HEK293 (cell line): ENCODE measurements around the gene RIN1.

Experiments used
- ATF2 ChIP-seq: fragments of 450-650 bp; formaldehyde crosslinking; IDR thresholded peaks from 2 replicates; pipeline ENCODE4 v1.5.1; 2016; ENCODE audit warnings: missing biosample characterization, missing genetic modification characterization, low read depth
- CTCF ChIP-seq: fragments of 450-650 bp; formaldehyde crosslinking; IDR thresholded peaks from 2 replicates; pipeline ENCODE4 v1.5.1; 2016; ENCODE audit warnings: missing biosample characterization, missing genetic modification characterization
- MZF1 ChIP-seq: fragments of 450-650 bp; formaldehyde crosslinking; IDR thresholded peaks from 2 replicates; pipeline ENCODE4 v1.5.1; 2017; ENCODE audit warnings: missing biosample characterization, missing genetic modification characterization, borderline replicate concordance
- TRIM28 ChIP-seq: IDR thresholded peaks from 2 replicates; pipeline ENCODE4 v1.6.1; 2011; ENCODE audit warnings: low read length, control low read depth, borderline replicate concordance
- ZBTB26 ChIP-seq: fragments of 450-650 bp; formaldehyde crosslinking; optimal IDR thresholded peaks from 2 replicates; pipeline ENCODE3; 2016; ENCODE audit warnings: missing biosample characterization, mild to moderate bottlenecking, missing genetic modification characterization
- ZBTB8A ChIP-seq: fragments of 450-650 bp; formaldehyde crosslinking; IDR thresholded peaks from 2 replicates; pipeline ENCODE4 v1.5.1; 2016; ENCODE audit warnings: missing biosample characterization, missing genetic modification characterization
- ZFP41 ChIP-seq: fragments of 450-650 bp; formaldehyde crosslinking; IDR thresholded peaks from 2 replicates; pipeline ENCODE4 v1.5.1; 2016; ENCODE audit warnings: missing biosample characterization, missing genetic modification characterization, borderline replicate concordance
- ZNF157 ChIP-seq: fragments of 450-650 bp; formaldehyde crosslinking; IDR thresholded peaks from 2 replicates; pipeline ENCODE4 v1.5.1; 2016; ENCODE audit warnings: missing biosample characterization, missing genetic modification characterization
- ZNF223 ChIP-seq: fragments of 450-650 bp; formaldehyde crosslinking; IDR thresholded peaks from 2 replicates; pipeline ENCODE4 v1.5.1; 2016; ENCODE audit warnings: missing biosample characterization, missing genetic modification characterization
- ZNF23 ChIP-seq: fragments of 450-650 bp; formaldehyde crosslinking; IDR thresholded peaks from 2 replicates; pipeline ENCODE4 v1.5.1; 2016; ENCODE audit warnings: missing biosample characterization, missing genetic modification characterization, borderline replicate concordance
- ZNF274 ChIP-seq, 2 experiments: fragments of 200-500 bp in 1 of 2; fragments of 450-650 bp in 1 of 2; sonication (Bioruptor generic) in 1 of 2; formaldehyde crosslinking in 1 of 2; IDR thresholded peaks; 2 replicates each; pipeline versions ENCODE4 v1.5.1 to v1.6.1; 2014 to 2016; ENCODE audit warnings: borderline replicate concordance in 1 of 2, inconsistent platforms in 1 of 2, low read length in 1 of 2, missing biosample characterization in 1 of 2, missing genetic modification characterization in 1 of 2
- ZNF324 ChIP-seq: fragments of 450-650 bp; formaldehyde crosslinking; IDR thresholded peaks from 2 replicates; pipeline ENCODE4 v1.5.1; 2016; ENCODE audit warnings: missing biosample characterization, missing genetic modification characterization
- ZNF394 ChIP-seq: fragments of 450-650 bp; formaldehyde crosslinking; IDR thresholded peaks from 2 replicates; pipeline ENCODE4 v1.5.1; 2016; ENCODE audit warnings: missing biosample characterization, missing genetic modification characterization, mild to moderate bottlenecking, moderate library complexity, borderline replicate concordance
- ZNF449 ChIP-seq: fragments of 450-650 bp; formaldehyde crosslinking; IDR thresholded peaks from 2 replicates; pipeline ENCODE4 v1.5.1; 2017; ENCODE audit warnings: missing biosample characterization, mild to moderate bottlenecking, missing genetic modification characterization, moderate library complexity

- no peak for TF ChIP-seq TRIM28
- TF ChIP-seq CTCF: peak; percentile 89
- no peak for TF ChIP-seq ATF2 (tag by site-specific recombination)
- no peak for TF ChIP-seq ZFP41 (tag by site-specific recombination)
- no peak for TF ChIP-seq ZNF223 (tag by site-specific recombination)
- no peak for TF ChIP-seq ZNF324 (tag by site-specific recombination)
- TF ChIP-seq ZNF23 (tag by site-specific recombination): no peak
- no peak for TF ChIP-seq ZNF157 (tag by site-specific recombination)
- no peak for TF ChIP-seq ZNF274 (IDR thresholded peaks at IDR 0.05; ENCODE audit: low read length)
- TF ChIP-seq ZNF274 (tag by site-specific recombination; IDR thresholded peaks at IDR 0.05; ENCODE audit: borderline replicate concordance): no peak
- peak; percentile 10 for TF ChIP-seq ZBTB26 (tag by site-specific recombination)
- no peak for TF ChIP-seq MZF1
- no peak for TF ChIP-seq ZNF449 (tag by site-specific recombination)
- no peak for TF ChIP-seq ZNF394 (tag by site-specific recombination)
- no peak for TF ChIP-seq ZBTB8A (tag by site-specific recombination)
Observed at GRCh38 chr11:66328302-66329144, 7.7 kb downstream of the RIN1 start.
